Activated naive CD4-positive, alpha-beta T cell treated with anti-CD3 and anti-CD28 coated beads, Interleukin-2, amount 50 U/mL, for 72 hours (primary cell): ENCODE data around the gene HOXC5. TPM values are rescaled to one million over a fixed set of nuclear protein-coding genes. Genes with fewer than 3 reads are reported as not detected.

Experiments used
- ATAC-seq, 2 donors: fragments of 150-1000 bp; cut with Tn5 transposase; 2 replicates each; pipeline ENCODE4 v1.10.0; 2021; ENCODE audit warnings: mild to moderate bottlenecking in 2 of 2, moderate library complexity in 2 of 2
- DNase-seq, 2 donors: peaks; one replicate each; pipeline ENCODE4 v3.0.0; 2021 to 2022; ENCODE audit warnings: low spot score in 2 of 2
- H3K27ac Mint-ChIP-seq, 2 donors: one replicate each; pipeline ENCODE4 v1.8.0; 2022; ENCODE audit warnings: mild to moderate bottlenecking in 2 of 2, mixed read lengths in 2 of 2
- H3K36me3 Mint-ChIP-seq, 2 donors: one replicate each; pipeline ENCODE4 v1.8.0; 2022; ENCODE audit warnings: mixed read lengths in 2 of 2
- H3K9me3 Mint-ChIP-seq, 2 donors: one replicate each; pipeline ENCODE4 v1.8.0; 2022; ENCODE audit warnings: mixed read lengths in 2 of 2
- total RNA-seq, 2 donors: library from RNA; stranded (reverse); gene quantifications; one replicate each; pipeline ENCODE4 v1.2.3, GENCODE V29; 2022

The HOXC5 gene
- total RNA-seq, 2 donors from 2014 or later, result not detected

- H3K9me3 Mint-ChIP-seq, result no peaks in the 10 kb centered on the region
- no peak for ATAC-seq
- H3K36me3 Mint-ChIP-seq, result peaks cover 0 to 6% of the 10 kb centered on the region in 2 donors
- no peak for DNase-seq
- no peak overlapping the region for H3K27ac Mint-ChIP-seq
Observed at GRCh38 chr12:54044425-54045103, 11.7 kb downstream of the HOXC5 start.

DNA sequence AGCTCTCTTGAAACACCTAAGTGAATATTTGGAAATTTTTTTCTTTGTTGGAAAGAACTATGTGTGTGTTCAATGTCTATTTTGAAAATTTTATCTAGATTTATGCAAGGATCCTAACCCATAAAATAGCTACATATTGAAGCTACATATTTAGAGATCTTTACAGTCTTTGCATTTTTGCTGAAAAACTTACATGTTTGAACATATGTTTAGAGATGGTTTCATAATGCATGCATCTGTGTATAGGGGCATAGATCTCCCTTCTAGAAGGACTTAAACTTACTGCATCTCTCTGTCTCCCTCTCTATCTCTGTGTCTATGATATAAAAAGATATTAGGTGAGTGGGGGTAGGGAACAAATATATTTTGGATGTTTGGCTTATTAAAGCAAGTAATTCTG lies 12.6 kb downstream of the HOXC5 start:
- Mint-ChIP-seq H3K9me3 (no peaks in the 10 kb centered on the region), H3K27ac (no peak overlapping the region), H3K36me3 (peaks cover 0 to 6% of the 10 kb centered on the region in 2 donors)
- DNase-seq (no peak), ATAC-seq (no peak)

GRCh38 chr12:54045868-54046521 lies 13.1 kb downstream of the HOXC5 start:
- ATAC-seq (no peak), DNase-seq (no peak)
- H3K9me3 Mint-ChIP-seq, result no peaks in the 10 kb centered on the region
- H3K36me3 Mint-ChIP-seq, result peaks cover 0 to 6% of the 10 kb centered on the region in 2 donors
- H3K27ac Mint-ChIP-seq, result no peak overlapping the region

GRCh38 chr12:54046809-54047159 lies 13.9 kb downstream of the HOXC5 start:
- no peak for ATAC-seq
- Mint-ChIP-seq H3K36me3 (peaks cover 0 to 6% of the 10 kb centered on the region in 2 donors), H3K27ac (no peak overlapping the region)

DNA sequence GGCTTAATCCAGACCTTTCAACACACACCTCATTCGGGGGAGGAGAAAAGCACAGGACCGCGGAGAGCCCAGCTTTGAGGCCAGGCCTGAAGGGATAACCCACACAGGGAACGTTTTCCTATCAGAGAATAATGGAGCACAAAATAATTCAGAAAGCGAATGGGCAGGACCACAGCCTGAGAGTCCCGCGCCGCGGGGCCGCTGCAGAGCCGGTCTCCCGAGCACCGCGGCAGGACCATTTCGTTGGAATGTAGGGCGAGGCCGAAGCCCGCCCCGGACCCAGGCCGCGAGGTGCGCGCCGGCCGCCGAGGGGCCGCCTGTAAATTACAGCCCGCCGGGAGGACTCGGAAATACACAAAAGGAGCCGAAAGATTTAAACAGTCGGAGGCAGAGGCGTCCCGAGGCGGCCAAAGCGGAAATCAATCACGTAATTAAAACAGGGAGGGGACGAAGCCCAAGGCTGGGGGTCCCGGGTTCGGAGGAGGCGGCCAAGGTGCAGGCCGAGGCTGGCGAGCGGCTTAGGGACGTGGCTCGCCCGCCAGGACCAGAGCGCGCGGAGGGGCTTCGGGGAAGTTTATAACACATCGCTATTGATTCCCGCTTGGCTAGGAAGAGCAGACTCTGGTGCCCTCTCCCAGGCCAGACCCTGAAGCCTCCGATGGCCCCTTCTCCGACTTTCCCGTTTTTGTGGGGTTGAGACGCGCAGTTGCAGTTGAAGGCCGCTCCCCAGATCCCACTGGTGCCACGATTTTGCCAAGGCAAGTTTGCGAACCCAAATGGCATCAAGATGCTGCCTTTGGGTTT lies 14.5 kb downstream of the HOXC5 start:
- no peak overlapping the region for H3K27ac Mint-ChIP-seq
- H3K9me3 Mint-ChIP-seq, result no peaks in the 10 kb centered on the region
- H3K36me3 Mint-ChIP-seq, result peaks cover 0 to 6% of the 10 kb centered on the region in 2 donors
- ATAC-seq, result no peak
- no peak for DNase-seq

More at GRCh38 chr12:54046809-54047159, 13.9 kb downstream of the HOXC5 start:
- no peak for DNase-seq
- H3K9me3 Mint-ChIP-seq, result no peaks in the 10 kb centered on the region

- Mint-ChIP-seq H3K36me3 (peaks cover 0 to 6% of the 10 kb centered on the region in 2 donors), H3K27ac (no peak overlapping the region), H3K9me3 (no peaks in the 10 kb centered on the region)
- DNase-seq (no peak), ATAC-seq (no peak)
Observed at GRCh38 chr12:54047964-54048303, 15.1 kb downstream of the HOXC5 start.

GRCh38 chr12:54048406-54049093 lies 15.7 kb downstream of the HOXC5 start:
- H3K27ac Mint-ChIP-seq, result no peak overlapping the region
- no peak for DNase-seq
- no peak for ATAC-seq
- H3K9me3 Mint-ChIP-seq, result no peaks in the 10 kb centered on the region
- H3K36me3 Mint-ChIP-seq, result peaks cover 0 to 6% of the 10 kb centered on the region in 2 donors

DNA sequence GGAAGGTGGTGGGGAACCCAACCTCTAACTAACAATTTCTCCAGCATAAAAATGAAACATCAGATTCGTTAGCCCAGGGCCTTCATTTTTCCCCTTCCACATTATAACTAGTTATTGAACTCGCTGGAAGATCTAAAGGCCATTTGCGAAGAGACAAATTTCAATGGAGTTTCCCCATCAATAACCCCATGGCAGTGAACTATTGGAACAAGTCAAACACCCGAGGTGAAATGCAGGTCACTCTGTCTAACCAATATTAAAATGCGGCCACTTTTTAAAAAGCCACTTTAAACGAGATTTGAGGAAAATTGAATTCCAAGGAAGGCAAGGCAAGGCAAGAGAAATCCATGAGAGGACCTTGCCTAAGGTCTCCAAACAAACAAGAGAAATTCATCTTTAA lies 16.3 kb downstream of the HOXC5 start:
- Mint-ChIP-seq H3K27ac (no peak overlapping the region), H3K36me3 (peaks cover 0 to 6% of the 10 kb centered on the region in 2 donors), H3K9me3 (no peaks in the 10 kb centered on the region)
- DNase-seq, result no peak
- no peak for ATAC-seq

- no peak overlapping the region for H3K27ac Mint-ChIP-seq
- ATAC-seq (no peak), DNase-seq (no peak)
- no peaks in the 10 kb centered on the region for H3K9me3 Mint-ChIP-seq
- peaks cover 0 to 6% of the 10 kb centered on the region in 2 donors for H3K36me3 Mint-ChIP-seq
Observed at GRCh38 chr12:54050482-54050810, 17.6 kb downstream of the HOXC5 start.

GRCh38 chr12:54051026-54051842 lies 18.4 kb downstream of the HOXC5 start:
- no peak for ATAC-seq

DNA sequence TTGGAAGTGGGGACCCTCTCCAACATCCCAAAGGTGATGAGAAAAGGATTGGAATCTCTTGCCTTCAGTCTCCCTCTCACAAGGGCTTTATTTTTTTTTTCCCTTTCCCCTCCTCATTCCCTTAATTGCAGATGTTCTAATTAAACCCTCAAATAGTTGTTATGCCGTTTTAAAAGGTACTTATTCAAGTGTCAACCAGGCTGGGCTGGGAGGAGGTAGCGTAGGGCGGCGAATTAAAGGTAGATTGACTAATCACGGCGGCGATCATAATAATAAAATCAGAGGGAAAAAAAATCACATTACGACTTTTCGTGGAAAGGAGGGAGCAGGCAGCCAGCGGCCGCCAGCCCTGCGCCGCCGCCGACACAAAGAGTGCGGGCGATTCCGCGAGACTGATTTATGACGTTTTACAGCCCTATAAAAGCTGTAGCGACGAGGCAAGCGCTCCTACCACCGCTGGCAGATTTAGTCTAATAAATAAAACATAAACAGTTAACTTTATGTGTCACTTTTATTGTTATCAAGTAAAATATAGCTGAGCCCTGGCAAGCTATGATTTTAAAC lies 19.1 kb downstream of the HOXC5 start:
- peaks cover 0 to 6% of the 10 kb centered on the region in 2 donors for H3K36me3 Mint-ChIP-seq
- H3K9me3 Mint-ChIP-seq, result no peaks in the 10 kb centered on the region
- no peak overlapping the region for H3K27ac Mint-ChIP-seq
- no peak for ATAC-seq
- DNase-seq, result no peak

More at GRCh38 chr12:54051026-54051842, 18.4 kb downstream of the HOXC5 start:
- H3K36me3 Mint-ChIP-seq, result peaks cover 0 to 6% of the 10 kb centered on the region in 2 donors
- DNase-seq, result no peak
- H3K9me3 Mint-ChIP-seq, result no peaks in the 10 kb centered on the region
- H3K27ac Mint-ChIP-seq, result no peak overlapping the region

GRCh38 chr12:54052438-54053002 lies 19.7 kb downstream of the HOXC5 start:
- DNase-seq, result no peak
- Mint-ChIP-seq H3K36me3 (peaks cover 0 to 6% of the 10 kb centered on the region in 2 donors), H3K27ac (no peak overlapping the region), H3K9me3 (no peaks in the 10 kb centered on the region)
- no peak for ATAC-seq

GRCh38 chr12:54053003-54053750 lies 20.3 kb downstream of the HOXC5 start:
- H3K27ac Mint-ChIP-seq, result no peak overlapping the region
- no peaks in the 10 kb centered on the region for H3K9me3 Mint-ChIP-seq
- ATAC-seq (peak; percentile 18 to 57), DNase-seq (no peak)
- peaks cover 0 to 6% of the 10 kb centered on the region in 2 donors for H3K36me3 Mint-ChIP-seq

- DNase-seq (no peak), ATAC-seq (peak; percentile 38 to 40)
- H3K9me3 Mint-ChIP-seq, result no peaks in the 10 kb centered on the region
- H3K27ac Mint-ChIP-seq, result no peak within 1 kb of the TSS
- no peaks in the 10 kb centered on the region for H3K36me3 Mint-ChIP-seq
Observed at GRCh38 chr12:54053751-54054741, 21.2 kb downstream of the HOXC5 start, which contains the start of gene HOXC4. Gene HOXC4, plus strand, starts transcription at chr12:54053835. Its CDS starts 88 bp downstream, at chr12:54053923.
